ENCODE measurements around the gene DNAJC18.
"Not testable (repeated sequence)": the region's sequence is repeated elsewhere in the genome, so short reads cannot be mapped to it uniquely, and the experiment has no call there.

DNAJC18 gene

GRCh38 chr5:139410121-139410992 lies 29.0 kb downstream of the DNAJC18 start:
- DNase-seq (ENCODE audit: extremely low spot score) = no peak
- ChIA-PET POLR2A (interaction anchor here (1.6 to 1.7 kb wide), 2 partner anchors 29 to 150 kb away, joined by 6 to 7 read pairs; partner anchors contain the start of genes DNAJC18 and UBE2D2), CTCF (interaction anchor here (0.6 to 1.4 kb wide), 5 partner anchors 12 to 760 kb away, joined by 3 to 4 read pairs (median 4); no protein-coding TSS in a partner anchor)
- TF ChIP-seq LEF1 (IDR thresholded peaks at IDR 0.05; ENCODE audit: borderline replicate concordance) (no peak), FOXM1 (IDR thresholded peaks at IDR 0.05; ENCODE audit: borderline replicate concordance) (no peak), ELF4 (IDR thresholded peaks at IDR 0.05) (no peak), FOXA1 (IDR thresholded peaks at IDR 0.05) (no peak), BHLHE40 (IDR thresholded peaks at IDR 0.05; ENCODE audit: borderline replicate concordance) (no peak), L3MBTL2 (conservative IDR thresholded peaks at IDR 0.05) (no peak), TARDBP (IDR thresholded peaks at IDR 0.05) (no peak), PKNOX1 (IDR thresholded peaks at IDR 0.05) (no peak)

GRCh38 chr5:139409116-139409515 lies 30.2 kb downstream of the DNAJC18 start:
- DNase-seq (ENCODE audit: extremely low spot score); CTCF ChIA-PET; POLR2A ChIA-PET: not testable (repeated sequence)

GRCh38 chr5:139408191-139408590 lies 31.1 kb downstream of the DNAJC18 start:
- DNase-seq (ENCODE audit: extremely low spot score) = no peak
- CTCF ChIA-PET = interaction anchor here (0.6 kb wide), 1 partner anchor 74 kb away, joined by 3 read pairs; no protein-coding TSS in a partner anchor
- POLR2A ChIA-PET = no interaction called here
- no peak for TF ChIP-seq CTBP1 (IDR thresholded peaks at IDR 0.05; ENCODE audit: borderline replicate concordance)
- no peak for TF ChIP-seq FOXM1 (IDR thresholded peaks at IDR 0.05; ENCODE audit: borderline replicate concordance)
- TF ChIP-seq L3MBTL2 (conservative IDR thresholded peaks at IDR 0.05) = no peak
- TF ChIP-seq ZNF384 (IDR thresholded peaks at IDR 0.05) = no peak
- TF ChIP-seq SP1 (IDR thresholded peaks at IDR 0.05) = no peak
- TF ChIP-seq FOXK2 (IDR thresholded peaks at IDR 0.05) = no peak
- TF ChIP-seq TARDBP (IDR thresholded peaks at IDR 0.05) = no peak
- TF ChIP-seq FOXA1 (IDR thresholded peaks at IDR 0.05) = no peak
- no peak for TF ChIP-seq ARNT (IDR thresholded peaks at IDR 0.05)
- TF ChIP-seq PKNOX1 (IDR thresholded peaks at IDR 0.05) = no peak
- no peak for TF ChIP-seq NFRKB (IDR thresholded peaks at IDR 0.05)
- TF ChIP-seq ELF4 (IDR thresholded peaks at IDR 0.05) = no peak
- TF ChIP-seq SUZ12 (IDR thresholded peaks at IDR 0.05) = no peak

GRCh38 chr5:139407517-139407916 lies 31.8 kb downstream of the DNAJC18 start:
- POLR2A ChIA-PET = no interaction called here
- CTCF ChIA-PET = interaction anchor here (0.9 to 1.1 kb wide), 2 partner anchors 14 to 15 kb away, joined by 3 to 5 read pairs; no protein-coding TSS in a partner anchor
- DNase-seq (ENCODE audit: extremely low spot score) = no peak
- no peak for TF ChIP-seq FOXA1 (IDR thresholded peaks at IDR 0.05)
- no peak for TF ChIP-seq FOXK2 (IDR thresholded peaks at IDR 0.05)
- no peak for TF ChIP-seq SUZ12 (IDR thresholded peaks at IDR 0.05)
- no peak for TF ChIP-seq SP1 (IDR thresholded peaks at IDR 0.05)
- no peak for TF ChIP-seq TARDBP (IDR thresholded peaks at IDR 0.05)
- no peak for TF ChIP-seq HDGF (IDR thresholded peaks at IDR 0.05; ENCODE audit: borderline replicate concordance)
- TF ChIP-seq NFRKB (IDR thresholded peaks at IDR 0.05) = no peak
- no peak for TF ChIP-seq CTBP1 (IDR thresholded peaks at IDR 0.05; ENCODE audit: borderline replicate concordance)
- TF ChIP-seq FOXM1 (IDR thresholded peaks at IDR 0.05; ENCODE audit: borderline replicate concordance) = no peak
- no peak for TF ChIP-seq ARNT (IDR thresholded peaks at IDR 0.05)
- TF ChIP-seq ELF4 (IDR thresholded peaks at IDR 0.05) = no peak
- no peak for TF ChIP-seq ZNF384 (IDR thresholded peaks at IDR 0.05)
- no peak for TF ChIP-seq LEF1 (IDR thresholded peaks at IDR 0.05; ENCODE audit: borderline replicate concordance)
- TF ChIP-seq L3MBTL2 (conservative IDR thresholded peaks at IDR 0.05) = no peak
- no peak for TF ChIP-seq BHLHE40 (IDR thresholded peaks at IDR 0.05; ENCODE audit: borderline replicate concordance)
- TF ChIP-seq PKNOX1 (IDR thresholded peaks at IDR 0.05) = no peak

GRCh38 chr5:139406963-139407362 lies 32.4 kb downstream of the DNAJC18 start:
- ChIA-PET CTCF (interaction anchor here (0.9 to 1.1 kb wide), 2 partner anchors 14 to 16 kb away, joined by 3 to 5 read pairs; no protein-coding TSS in a partner anchor), POLR2A (interaction anchor here (1.0 to 1.7 kb wide), 3 partner anchors 32 to 114 kb away, joined by 3 to 6 read pairs (median 4); partner anchors contain the start of genes DNAJC18, MATR3 and PAIP2)
- DNase-seq (ENCODE audit: extremely low spot score) = no peak
- TF ChIP-seq FOXM1 (IDR thresholded peaks at IDR 0.05; ENCODE audit: borderline replicate concordance) = no peak
- TF ChIP-seq CTBP1 (IDR thresholded peaks at IDR 0.05; ENCODE audit: borderline replicate concordance) = no peak

- TF ChIP-seq ARNT (IDR thresholded peaks at IDR 0.05) = no peak
- no peak for TF ChIP-seq ZNF384 (IDR thresholded peaks at IDR 0.05)
- no peak for TF ChIP-seq HDGF (IDR thresholded peaks at IDR 0.05; ENCODE audit: borderline replicate concordance)
- TF ChIP-seq ELF4 (IDR thresholded peaks at IDR 0.05) = no peak
- no peak for TF ChIP-seq TARDBP (IDR thresholded peaks at IDR 0.05)
- TF ChIP-seq FOXK2 (IDR thresholded peaks at IDR 0.05) = no peak
- no peak for TF ChIP-seq CTBP1 (IDR thresholded peaks at IDR 0.05; ENCODE audit: borderline replicate concordance)
- no peak for TF ChIP-seq NFRKB (IDR thresholded peaks at IDR 0.05)
- TF ChIP-seq FOXA1 (IDR thresholded peaks at IDR 0.05) = no peak
- no peak for TF ChIP-seq SUZ12 (IDR thresholded peaks at IDR 0.05)
- TF ChIP-seq FOXM1 (IDR thresholded peaks at IDR 0.05; ENCODE audit: borderline replicate concordance) = no peak
- DNase-seq (ENCODE audit: extremely low spot score) = no peak
- CTCF ChIA-PET = interaction anchor here (1.0 kb wide), 1 partner anchor 38 kb away, joined by 3 read pairs; no protein-coding TSS in a partner anchor
- POLR2A ChIA-PET = interaction anchor here (0.7 to 1.4 kb wide), 4 partner anchors 13 to 110 kb away, joined by 3 to 6 read pairs (median 4); partner anchors contain the start of gene PAIP2
Measured at GRCh38 chr5:139404484-139404840, 34.9 kb downstream of the DNAJC18 start.

Measured in HEK293T (cell line).